Upper lobe of left lung (tissue), 6 donors: ENCODE results near the gene ZCCHC7. TPM values are rescaled to one million over a fixed set of nuclear protein-coding genes. Genes with fewer than 3 reads are reported as not detected.
"Not testable (repeated sequence)": the region's sequence is repeated elsewhere in the genome, so short reads cannot be mapped to it uniquely, and the experiment has no call there.

ENCODE experiments used
- ATAC-seq, 2 donors: fragments of 200-7000 bp; cut with Tn5 transposase; one replicate each; pipeline ENCODE4 v1.9.1; 2022; ENCODE audit warnings: mild to moderate bottlenecking in 2 of 2, moderate library complexity in 2 of 2; ENCODE audit not compliant: low FRiP score in 2 of 2
- DNase-seq, 2 donors: peaks; one replicate each; pipeline ENCODE4 v3.0.0-alpha.2; 2019 to 2020
- H3K27ac ChIP-seq, 4 donors: fragments of 200-600 bp; sonication (generic); one replicate each; pipeline ENCODE4 v1.5.1; 2016 to 2019
- H3K27me3 ChIP-seq, 4 donors: fragments of 200-600 bp; sonication (generic); one replicate each; pipeline ENCODE4 v1.5.1; 2017 to 2019
- H3K36me3 ChIP-seq, 4 donors: fragments of 200-600 bp; sonication (generic); one replicate each; pipeline ENCODE4 v1.5.1; 2016 to 2019
- H3K4me1 ChIP-seq, 4 donors: fragments of 200-600 bp; sonication (generic); one replicate each; pipeline ENCODE4 v1.5.1; 2018 to 2019
- H3K4me3 ChIP-seq, 4 donors: fragments of 200-600 bp; sonication (generic); one replicate each; pipeline ENCODE4 v1.5.1; 2017 to 2019; ENCODE audit warnings: mild to moderate bottlenecking in 2 of 4, moderate library complexity in 1 of 4
- H3K9me3 ChIP-seq, 4 donors: fragments of 200-600 bp; sonication (generic); one replicate each; pipeline ENCODE4 v1.5.1; 2018 to 2019
- CTCF ChIP-seq, 6 experiments: fragments of 450-650 bp in 4 of 6; fragments of 200-600 bp in 2 of 6; sonication (generic) in 2 of 6; IDR thresholded peaks; one replicate each; pipeline ENCODE4 v1.5.1; 2016 to 2019; ENCODE audit warnings: antibody characterized with exemption in 6 of 6
- EP300 ChIP-seq, 4 donors: sonication (generic); formaldehyde crosslinking; IDR thresholded peaks; one replicate each; pipeline ENCODE4 v1.5.1; 2017; ENCODE audit warnings: antibody characterized with exemption in 4 of 4, control low read depth in 2 of 4
- POLR2A ChIP-seq, 4 donors: fragments of 450-650 bp; IDR thresholded peaks; one replicate each; pipeline ENCODE4 v1.5.1; 2016 to 2017; ENCODE audit warnings: antibody characterized with exemption in 4 of 4, mild to moderate bottlenecking in 2 of 4
- POLR2AphosphoS5 ChIP-seq, 2 donors: sonication (generic); formaldehyde crosslinking; IDR thresholded peaks; one replicate each; pipeline ENCODE4 v1.5.1; 2017; ENCODE audit warnings: antibody characterized with exemption in 2 of 2
- WGBS, 2 donors: methylation state at CpG; one replicate each; pipeline ENCODE4 v1.1.5; 2017 to 2018; 5-methylcytosine and 5-hydroxymethylcytosine counted together
- total RNA-seq, 6 donors: library from RNA; depleted of rRNA in 4 of 6; stranded (reverse); fragments of >200 nt in 4 of 6; gene quantifications; one replicate each; pipeline versions ENCODE4 v1.1.0 to v1.2.1, GENCODE V29; 2016 to 2021
- donor health status: DM: no; HTN: no; CAD: no; lungs with moderate emphysema.
- donor health status: DM: no; HTN: yes; CAD: no; lungs with severe emphysema.

The ZCCHC7 gene
- total RNA-seq, 6 donors from 2014 or later: 11.1 to 44.0 (median 18.7) TPM

DNA sequence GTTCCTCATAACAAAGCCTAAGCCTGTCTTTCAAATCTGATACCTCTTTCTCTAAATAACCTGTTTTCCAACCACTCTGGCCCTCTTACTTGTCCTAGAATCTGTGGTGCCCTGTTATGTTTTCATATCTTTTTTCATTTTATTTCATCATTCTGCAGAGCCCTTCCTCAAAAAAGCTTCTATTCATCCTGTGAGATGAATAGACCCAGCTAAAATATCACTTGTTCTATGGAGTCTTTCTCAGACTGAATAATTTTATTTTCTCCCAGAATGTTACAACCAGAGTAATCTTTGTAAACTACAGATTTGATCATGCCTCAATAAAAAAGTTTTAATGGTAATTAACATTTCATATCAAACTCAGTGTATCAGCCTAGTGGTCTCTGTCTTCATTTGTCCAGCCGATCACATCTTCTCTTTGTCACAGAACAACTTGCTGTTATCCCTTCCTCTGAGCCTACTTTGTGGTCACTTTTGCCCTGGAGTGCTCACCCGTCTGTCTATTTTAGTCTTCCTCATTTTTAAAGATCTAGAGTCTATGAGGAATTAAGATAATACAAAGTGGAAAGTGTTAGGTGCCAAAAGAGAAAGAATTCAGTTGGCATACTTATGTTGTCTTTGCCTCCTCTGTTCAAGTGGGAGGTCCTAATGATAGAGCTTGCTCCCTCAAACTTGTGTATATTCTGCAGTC lies 77.8 kb downstream of the ZCCHC7 start:
- TF ChIP-seq CTCF (IDR thresholded peaks at IDR 0.05) (no peak), EP300 (IDR thresholded peaks at IDR 0.05) (no peak), POLR2AphosphoS5 (IDR thresholded peaks at IDR 0.05) (no peak), POLR2A (IDR thresholded peaks at IDR 0.05) (no peak)
- Histone ChIP-seq H3K27ac (no peak overlapping the region), H3K4me1 (peaks cover 0 to 20% (median 16%) of the 10 kb centered on the region in 4 donors), H3K4me3 (no peak overlapping the region), H3K36me3 (peaks cover 0 to 2% (median 0%) of the 10 kb centered on the region in 4 donors), H3K27me3 (no peaks in the 10 kb centered on the region), H3K9me3 (no peaks in the 10 kb centered on the region)
- DNase-seq (no peak), ATAC-seq (no peak)
- WGBS, 2 donors: 68 to 71% methylated on average over 2 of the region's 2 CpGs

DNA sequence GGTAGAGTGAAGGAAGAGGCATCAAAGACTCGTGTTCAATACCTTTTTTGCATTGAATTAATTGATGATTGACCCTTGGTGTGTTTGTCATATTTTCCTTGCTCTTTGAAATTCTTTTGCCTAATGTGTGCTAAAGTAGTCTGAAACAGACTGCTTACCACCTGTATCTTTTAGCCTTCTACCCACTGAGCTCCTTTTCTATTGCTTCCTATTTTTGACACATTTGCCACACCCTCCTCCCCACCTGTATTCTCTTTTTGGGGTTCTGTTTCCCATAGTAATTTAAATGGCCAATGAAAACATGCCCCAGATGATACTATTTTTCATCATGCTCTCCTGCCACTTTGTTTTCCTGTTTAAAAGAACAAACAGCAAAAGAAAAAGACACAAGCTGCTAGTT lies 78.5 kb downstream of the ZCCHC7 start:
- DNase-seq (no peak), ATAC-seq (no peak)
- Histone ChIP-seq H3K36me3 (peaks cover 0 to under 1% (median 0%) of the 10 kb centered on the region in 4 donors), H3K27me3 (no peaks in the 10 kb centered on the region), H3K27ac (no peak overlapping the region), H3K4me1 (peaks cover 0 to 20% (median 16%) of the 10 kb centered on the region in 4 donors), H3K4me3 (no peak overlapping the region), H3K9me3 (no peaks in the 10 kb centered on the region)
- WGBS, 2 donors: 83 to 86% methylated on average over 1 of the region's 1 CpG
- no peak for TF ChIP-seq POLR2A (IDR thresholded peaks at IDR 0.05)
- no peak for TF ChIP-seq EP300 (IDR thresholded peaks at IDR 0.05)
- TF ChIP-seq POLR2AphosphoS5 (IDR thresholded peaks at IDR 0.05): no peak
- TF ChIP-seq CTCF (IDR thresholded peaks at IDR 0.05): no peak

DNA sequence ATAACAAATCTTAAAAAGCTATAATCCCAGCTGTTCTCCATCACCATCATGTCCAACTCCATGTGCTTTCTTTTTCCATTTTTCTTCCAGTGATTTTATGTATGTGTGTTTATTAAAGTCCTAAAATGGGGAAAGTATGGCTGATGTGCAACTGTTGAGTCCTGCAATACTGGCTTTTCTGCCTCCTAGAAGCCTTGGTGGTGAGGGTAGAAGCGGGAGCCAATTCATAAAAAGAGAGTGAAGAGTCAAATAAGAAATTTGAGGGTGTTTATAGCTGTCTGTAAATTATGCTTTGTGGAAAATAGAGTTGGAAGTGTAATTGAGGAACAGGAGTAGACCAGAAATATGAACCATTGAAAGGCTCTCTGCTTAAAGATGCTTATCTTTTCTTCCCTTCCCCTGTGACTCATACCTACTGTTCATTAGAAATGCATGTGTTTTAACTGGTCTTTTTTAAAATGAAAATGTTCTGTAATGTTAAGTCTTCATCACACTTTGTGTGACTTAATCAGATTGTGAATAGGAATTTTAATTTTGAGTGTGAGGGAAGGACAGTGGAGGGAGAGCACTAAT lies 80.1 kb downstream of the ZCCHC7 start:
- H3K9me3 ChIP-seq: no peaks in the 10 kb centered on the region
- peaks cover 0 to 20% (median 16%) of the 10 kb centered on the region in 4 donors for H3K4me1 ChIP-seq
- 86 to 98% methylated on average over 1 of the region's 1 CpG for WGBS, 2 donors
- H3K27ac ChIP-seq: no peak overlapping the region
- H3K36me3 ChIP-seq: no peaks in the 10 kb centered on the region
- DNase-seq (no peak), ATAC-seq (no peak)
- H3K27me3 ChIP-seq: no peaks in the 10 kb centered on the region
- no peak overlapping the region for H3K4me3 ChIP-seq
- TF ChIP-seq EP300 (IDR thresholded peaks at IDR 0.05) (no peak), POLR2A (IDR thresholded peaks at IDR 0.05) (no peak), CTCF (IDR thresholded peaks at IDR 0.05) (no peak), POLR2AphosphoS5 (IDR thresholded peaks at IDR 0.05) (no peak)

GRCh38 chr9:37201581-37201980 lies 81.2 kb downstream of the ZCCHC7 start:
- DNase-seq: no peak

GRCh38 chr9:37202091-37202490 lies 81.7 kb downstream of the ZCCHC7 start:
- Histone ChIP-seq H3K36me3 (peaks cover 0 to 6% (median 0%) of the 10 kb centered on the region in 4 donors), H3K4me1 (peaks cover 0 to 18% (median 13%) of the 10 kb centered on the region in 4 donors), H3K27me3 (no peaks in the 10 kb centered on the region), H3K4me3 (no peak overlapping the region), H3K9me3 (no peaks in the 10 kb centered on the region), H3K27ac (no peak overlapping the region)
- DNase-seq: no peak
- TF ChIP-seq EP300 (IDR thresholded peaks at IDR 0.05) (no peak), POLR2AphosphoS5 (IDR thresholded peaks at IDR 0.05) (no peak), POLR2A (IDR thresholded peaks at IDR 0.05) (no peak), CTCF (IDR thresholded peaks at IDR 0.05) (no peak)
- ATAC-seq: no peak

More at GRCh38 chr9:37201581-37201980, 81.2 kb downstream of the ZCCHC7 start:
- 100% methylated on average over 1 of the region's 1 CpG for WGBS, 2 donors
- TF ChIP-seq POLR2A (IDR thresholded peaks at IDR 0.05): no peak
- TF ChIP-seq POLR2AphosphoS5 (IDR thresholded peaks at IDR 0.05): no peak
- TF ChIP-seq EP300 (IDR thresholded peaks at IDR 0.05): no peak
- H3K4me3 ChIP-seq: no peak overlapping the region
- H3K27ac ChIP-seq: no peak overlapping the region
- H3K36me3 ChIP-seq: peaks cover 0 to 6% (median 0%) of the 10 kb centered on the region in 4 donors
- ATAC-seq: no peak
- H3K4me1 ChIP-seq: peaks cover 0 to 20% (median 16%) of the 10 kb centered on the region in 4 donors
- H3K9me3 ChIP-seq: no peaks in the 10 kb centered on the region
- no peaks in the 10 kb centered on the region for H3K27me3 ChIP-seq

- H3K4me1 ChIP-seq, H3K9me3 ChIP-seq, ATAC-seq, H3K27ac ChIP-seq, H3K27me3 ChIP-seq, H3K4me3 ChIP-seq, DNase-seq: not testable (repeated sequence)
- 96 to 99% methylated on average over 4 of the region's 4 CpGs for WGBS, 2 donors
- H3K36me3 ChIP-seq: peaks cover 0 to 10% (median 2%) of the 10 kb centered on the region in 4 donors
These were observed 83.1 kb downstream of the ZCCHC7 start for GRCh38 chr9:37203456-37203855.
